ENCODE measurements around the gene MXD3. TPM values are rescaled to one million over a fixed set of nuclear protein-coding genes. Genes with fewer than 3 reads are reported as not detected.

Gene MXD3
- total and polyA plus RNA-seq, 8 donors = 6.8 to 86.9 (median 20.4) TPM

DNA sequence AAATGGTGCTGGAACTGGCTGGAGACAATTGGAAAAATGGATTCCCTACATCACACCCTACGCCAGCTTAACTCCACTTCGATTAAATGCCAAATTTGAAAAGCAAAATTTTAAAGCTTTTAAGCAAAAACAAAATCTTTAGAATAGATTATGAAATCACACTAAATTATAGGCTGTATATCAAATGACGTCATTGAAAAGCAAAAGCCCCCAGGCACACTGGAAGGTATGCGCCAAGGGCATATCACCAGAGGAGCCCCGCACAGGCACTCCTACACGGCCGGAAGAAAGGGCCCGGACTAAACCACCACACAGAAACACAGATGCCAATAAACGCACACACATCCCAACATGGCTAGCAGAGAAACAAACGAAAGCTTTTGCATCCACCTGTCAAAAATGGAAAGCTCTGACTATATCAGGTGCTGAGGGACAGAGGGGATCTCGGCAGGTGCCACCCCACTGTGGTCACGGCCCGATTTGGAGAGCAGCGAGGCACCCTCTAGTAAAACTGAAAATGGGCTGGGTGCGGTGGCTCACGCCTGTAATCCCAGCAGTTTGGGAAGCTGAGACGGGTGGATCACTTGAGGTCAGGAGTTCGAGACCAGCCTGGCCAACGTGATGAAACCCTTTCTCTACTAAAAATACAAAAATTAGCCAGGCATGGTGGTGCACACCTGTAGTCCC is 17.0 kb upstream of the MXD3 start:
- TF ChIP-seq EP300 (IDR thresholded peaks at IDR 0.05) = no peak
- no peak for TF ChIP-seq POLR2AphosphoS5 (IDR thresholded peaks at IDR 0.05)
- TF ChIP-seq POLR2A (IDR thresholded peaks at IDR 0.05) = no peak
- TF ChIP-seq, protein P1, sequence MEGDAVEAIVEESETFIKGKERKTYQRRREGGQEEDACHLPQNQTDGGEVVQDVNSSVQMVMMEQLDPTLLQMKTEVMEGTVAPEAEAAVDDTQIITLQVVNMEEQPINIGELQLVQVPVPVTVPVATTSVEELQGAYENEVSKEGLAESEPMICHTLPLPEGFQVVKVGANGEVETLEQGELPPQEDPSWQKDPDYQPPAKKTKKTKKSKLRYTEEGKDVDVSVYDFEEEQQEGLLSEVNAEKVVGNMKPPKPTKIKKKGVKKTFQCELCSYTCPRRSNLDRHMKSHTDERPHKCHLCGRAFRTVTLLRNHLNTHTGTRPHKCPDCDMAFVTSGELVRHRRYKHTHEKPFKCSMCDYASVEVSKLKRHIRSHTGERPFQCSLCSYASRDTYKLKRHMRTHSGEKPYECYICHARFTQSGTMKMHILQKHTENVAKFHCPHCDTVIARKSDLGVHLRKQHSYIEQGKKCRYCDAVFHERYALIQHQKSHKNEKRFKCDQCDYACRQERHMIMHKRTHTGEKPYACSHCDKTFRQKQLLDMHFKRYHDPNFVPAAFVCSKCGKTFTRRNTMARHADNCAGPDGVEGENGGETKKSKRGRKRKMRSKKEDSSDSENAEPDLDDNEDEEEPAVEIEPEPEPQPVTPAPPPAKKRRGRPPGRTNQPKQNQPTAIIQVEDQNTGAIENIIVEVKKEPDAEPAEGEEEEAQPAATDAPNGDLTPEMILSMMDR (IDR thresholded peaks at IDR 0.05) = no peak
- no peak for DNase-seq
- intact Hi-C loops (cut with DNase I; ENCODE audit: low total_unique reads) = loop anchor here (10.0 kb wide), 1 partner anchor 46 kb away; no protein-coding TSS in a partner anchor
- Histone ChIP-seq H3K27me3 (no peaks in the 10 kb centered on the region), H3K4me3 (no peak overlapping the region), H3K36me3 (peaks cover 20 to 65% (median 59%) of the 10 kb centered on the region in 4 donors), H3K9me3 (no peaks in the 10 kb centered on the region), H3K27ac (peak overlapping the region in 1 of 5 donors; percentile 45), H3K4me1 (peaks cover 0 to 12% (median 6%) of the 10 kb centered on the region in 4 donors)
- WGBS, 5 donors = 86 to 94% (median 90%) methylated on average over 19 of the region's 19 CpGs

DNA sequence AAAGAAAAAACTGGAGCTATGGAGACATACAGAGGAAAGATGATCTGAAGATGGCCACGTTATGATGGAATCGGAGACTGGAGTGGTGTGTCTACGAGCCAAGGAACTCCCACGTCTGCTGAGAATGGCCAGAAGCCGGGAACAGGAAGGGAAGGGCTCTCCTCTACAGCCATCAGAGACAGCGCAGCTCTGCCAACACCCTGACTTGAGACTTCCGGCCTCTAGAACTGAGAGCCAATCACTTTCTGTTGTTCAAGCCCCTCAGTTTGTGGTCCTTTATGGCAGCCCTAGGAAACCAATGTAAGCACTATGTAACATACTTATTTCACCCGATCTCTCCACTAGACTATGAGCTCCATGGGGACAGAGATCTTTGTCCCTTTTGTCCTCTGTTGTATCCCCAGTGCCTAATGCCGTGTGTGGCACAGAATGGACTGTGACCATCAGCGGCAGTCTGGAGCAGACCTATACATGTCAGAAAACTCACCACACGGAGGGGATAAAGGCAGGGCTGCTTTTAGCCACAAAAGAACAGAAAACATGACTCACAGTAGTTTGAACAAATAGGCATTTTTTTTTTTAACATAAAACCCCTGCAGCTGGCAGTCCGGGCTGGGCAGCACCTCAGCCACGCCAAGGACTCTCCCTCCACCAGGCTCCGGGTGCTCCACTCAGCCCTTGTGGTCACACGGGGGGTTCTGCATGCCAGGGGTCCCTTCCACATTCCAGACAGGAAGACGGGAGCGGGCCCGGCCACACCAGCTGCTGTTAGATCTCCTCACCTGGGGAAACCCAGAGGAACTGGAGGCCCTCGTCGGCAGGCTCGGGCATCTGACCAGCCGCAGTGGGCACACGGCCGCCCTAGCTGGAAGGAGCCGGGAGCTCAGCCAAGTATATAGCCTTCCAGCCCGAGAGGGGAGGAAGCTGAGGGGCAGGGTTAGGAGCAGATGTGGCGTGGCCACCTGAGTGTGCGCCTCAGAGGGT is 16.1 kb upstream of the MXD3 start:
- DNase-seq = peak in 1 of 2 donors; percentile 66
- Histone ChIP-seq H3K9me3 (no peaks in the 10 kb centered on the region), H3K27ac (peak overlapping the region in 2 of 5 donors; percentile 34 to 45), H3K36me3 (peaks cover 11 to 58% (median 50%) of the 10 kb centered on the region in 4 donors), H3K27me3 (no peaks in the 10 kb centered on the region), H3K4me3 (no peak overlapping the region), H3K4me1 (peaks cover 0 to 12% (median 6%) of the 10 kb centered on the region in 4 donors)
- 68 to 82% (median 78%) methylated on average over 23 to 28 of the region's 28 CpGs for WGBS, 5 donors
- intact Hi-C loops (cut with DNase I; ENCODE audit: low total_unique reads) = loop anchor here (10.0 kb wide), 1 partner anchor 47 kb away; no protein-coding TSS in a partner anchor
- TF ChIP-seq POLR2AphosphoS5 (IDR thresholded peaks at IDR 0.05) (no peak), EP300 (IDR thresholded peaks at IDR 0.05) (no peak), POLR2A (IDR thresholded peaks at IDR 0.05) (no peak)
- TF ChIP-seq, protein P1 (IDR thresholded peaks at IDR 0.05) = no peak

DNA sequence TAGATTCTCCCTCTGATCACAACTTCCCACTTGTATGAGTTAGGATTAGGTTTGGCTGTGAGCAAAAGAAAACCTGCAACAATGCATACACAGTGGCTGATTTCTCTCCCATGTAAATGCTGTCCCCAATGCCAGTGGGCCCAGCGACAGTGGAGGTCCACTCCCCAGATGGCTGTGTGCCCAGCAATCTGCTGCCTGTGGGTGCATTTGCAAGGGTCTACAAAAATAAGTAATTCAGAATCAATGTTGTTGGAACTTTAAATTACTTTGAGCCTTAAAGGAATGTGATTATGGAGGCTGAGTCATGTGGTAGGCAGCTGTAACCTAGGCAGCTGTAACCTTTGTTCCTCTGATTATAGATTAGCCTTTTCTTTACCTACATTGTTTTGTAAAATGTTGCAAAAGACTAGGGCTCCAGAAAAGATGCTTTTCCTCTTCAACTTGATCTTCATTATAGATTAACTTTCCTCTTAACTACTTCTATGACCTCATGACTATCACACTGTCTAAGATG is 14.2 kb upstream of the MXD3 start:
- Histone ChIP-seq H3K4me3 (no peak overlapping the region), H3K27ac (peak overlapping the region in 1 of 5 donors; percentile 43), H3K27me3 (no peaks in the 10 kb centered on the region), H3K36me3 (peaks cover 8 to 39% (median 33%) of the 10 kb centered on the region in 4 donors), H3K9me3 (no peaks in the 10 kb centered on the region), H3K4me1 (peaks cover 0 to 12% (median 6%) of the 10 kb centered on the region in 4 donors)
- intact Hi-C loops (cut with DNase I; ENCODE audit: low total_unique reads) = loop anchor here (10.0 kb wide), 1 partner anchor 49 kb away; no protein-coding TSS in a partner anchor
- DNase-seq = peak in 1 of 2 donors; percentile 37
- whole genome bisulfite sequencing, 5 donors = 29 to 75% (median 50%) methylated on average over 1 of the region's 1 CpG
- TF ChIP-seq POLR2A (IDR thresholded peaks at IDR 0.05) = no peak
- TF ChIP-seq, protein P1 (IDR thresholded peaks at IDR 0.05) = no peak
- TF ChIP-seq POLR2AphosphoS5 (IDR thresholded peaks at IDR 0.05) = no peak
- no peak for TF ChIP-seq EP300 (IDR thresholded peaks at IDR 0.05)

DNA sequence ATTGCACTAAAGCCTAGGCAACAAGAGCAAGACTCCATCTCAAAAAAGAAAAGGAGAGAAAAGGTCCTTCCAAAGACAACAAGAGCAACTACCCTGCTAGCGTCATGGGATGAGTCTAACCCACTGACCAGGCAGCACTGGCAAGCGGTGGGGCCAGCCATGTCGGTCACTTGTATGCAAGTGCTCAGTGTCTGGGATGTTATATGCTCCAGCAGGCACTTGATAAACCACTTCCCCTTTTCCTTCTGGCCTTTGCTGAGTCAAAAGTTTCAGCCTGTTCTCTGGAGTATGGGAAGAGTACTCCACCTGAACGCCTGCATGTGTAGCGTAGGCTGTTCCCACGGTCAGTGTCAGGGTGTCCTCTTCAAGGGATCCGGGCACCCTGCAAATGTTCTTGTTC is 9.2 kb upstream of the MXD3 start:
- H3K36me3 ChIP-seq = peaks cover 0 to 22% (median 17%) of the 10 kb centered on the region in 4 donors
- DNase-seq = no peak
- WGBS, 5 donors = 77 to 95% (median 86%) methylated on average over 7 of the region's 7 CpGs
- intact Hi-C loops (cut with DNase I; ENCODE audit: low total_unique reads) = loop anchor here (10.0 kb wide), 1 partner anchor 54 kb away; no protein-coding TSS in a partner anchor
- H3K4me1 ChIP-seq = peaks cover 0 to 11% (median 4%) of the 10 kb centered on the region in 4 donors
- H3K9me3 ChIP-seq = no peaks in the 10 kb centered on the region
- H3K27ac ChIP-seq = no peak overlapping the region
- no peak overlapping the region for H3K4me3 ChIP-seq
- TF ChIP-seq, protein P1 (IDR thresholded peaks at IDR 0.05) = no peak
- TF ChIP-seq POLR2A (IDR thresholded peaks at IDR 0.05) = no peak
- TF ChIP-seq POLR2AphosphoS5 (IDR thresholded peaks at IDR 0.05) = no peak
- no peak for TF ChIP-seq EP300 (IDR thresholded peaks at IDR 0.05)
- H3K27me3 ChIP-seq = no peaks in the 10 kb centered on the region

Data from stomach (tissue), 9 donors.